HG03432 (cell line): ENCODE results near the gene SULT1C3.
"Not testable (repeated sequence)": the region's sequence is repeated elsewhere in the genome, so short reads cannot be mapped to it uniquely, and the experiment has no call there.

Source experiments
- ATAC-seq: cut with Tn5 transposase; IDR thresholded peaks from one replicate; pipeline ENCODE4 v1.9.1; 2021; ENCODE audit warnings: mild to moderate bottlenecking, moderate library complexity; ENCODE audit not compliant: unreplicated experiment

SULT1C3 gene

GRCh38 chr2:108243566-108243965 lies 3.8 kb downstream of the SULT1C3 start:
- ATAC-seq = no peak

- no peak for ATAC-seq
Measured at GRCh38 chr2:108244667-108245414, 5.1 kb downstream of the SULT1C3 start.

GRCh38 chr2:108253106-108253505 lies 13.3 kb downstream of the SULT1C3 start:
- no peak for ATAC-seq

DNA sequence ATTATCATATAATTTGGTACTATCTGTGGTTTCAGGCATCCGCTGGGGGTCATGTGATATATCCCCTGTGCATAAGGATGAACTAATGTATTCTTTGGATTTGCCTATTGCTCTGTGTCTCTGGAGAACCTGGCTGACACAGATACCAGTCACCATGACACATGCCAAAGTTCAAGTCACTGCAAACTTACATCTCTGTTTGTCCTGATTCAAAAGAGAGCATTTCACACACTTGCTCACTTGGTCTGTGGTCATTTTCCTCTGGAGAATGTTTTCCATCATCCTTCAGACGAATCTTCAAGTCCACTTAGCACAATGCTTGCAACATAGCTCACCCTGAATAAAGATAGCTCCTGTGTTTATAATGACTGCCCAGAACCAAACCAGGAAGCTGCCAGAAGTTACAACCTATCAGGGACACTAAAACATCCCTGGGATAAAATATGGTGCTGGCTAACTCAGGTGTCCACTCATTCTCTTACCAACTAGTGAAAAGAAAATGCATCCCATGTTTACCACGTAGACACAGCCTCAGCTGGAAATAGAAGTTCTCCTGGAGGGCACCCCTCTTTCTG lies 18.1 kb downstream of the SULT1C3 start:
- no peak for ATAC-seq

GRCh38 chr2:108260773-108261172 lies 21.0 kb downstream of the SULT1C3 start:
- ATAC-seq = no peak

GRCh38 chr2:108262036-108262435 lies 22.3 kb downstream of the SULT1C3 start:
- ATAC-seq = no peak

DNA sequence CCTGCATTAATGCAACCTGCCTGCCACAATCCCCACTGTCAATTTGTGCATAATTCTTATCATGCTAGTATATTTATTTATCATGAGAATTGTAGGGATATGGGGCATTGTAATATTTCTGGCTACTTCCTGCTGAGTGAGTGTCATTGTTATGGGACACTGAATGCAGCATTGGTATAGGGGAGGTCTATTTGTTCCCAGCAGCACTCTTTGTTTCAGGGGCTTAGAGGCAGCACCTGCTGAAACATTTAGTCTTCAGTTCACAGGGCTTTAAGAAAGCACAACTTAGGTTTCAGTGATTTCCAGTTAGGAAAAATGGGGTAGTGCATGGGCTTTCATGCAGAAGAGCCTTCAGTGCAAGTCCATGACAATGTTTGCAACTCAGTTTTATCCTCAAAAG lies 23.6 kb downstream of the SULT1C3 start:
- ATAC-seq = no peak

DNA sequence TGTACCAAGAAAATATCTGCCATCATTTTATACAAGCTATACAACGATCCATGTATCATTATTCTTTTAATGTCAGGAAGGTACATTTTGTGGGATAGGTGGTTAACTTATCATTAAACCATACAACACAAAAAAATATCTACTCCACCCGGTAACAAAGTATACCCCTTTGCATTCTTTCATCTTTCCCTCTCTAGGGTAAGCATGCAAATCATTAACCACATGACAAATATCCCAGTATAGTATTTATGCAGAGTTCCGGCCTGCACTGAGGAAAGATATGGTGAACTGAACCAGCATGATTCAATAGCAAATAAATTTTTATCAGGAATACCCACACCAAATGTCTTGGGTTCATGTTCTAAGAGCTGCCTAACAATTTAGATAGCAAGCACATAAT lies 26.4 kb downstream of the SULT1C3 start:
- no peak for ATAC-seq

DNA sequence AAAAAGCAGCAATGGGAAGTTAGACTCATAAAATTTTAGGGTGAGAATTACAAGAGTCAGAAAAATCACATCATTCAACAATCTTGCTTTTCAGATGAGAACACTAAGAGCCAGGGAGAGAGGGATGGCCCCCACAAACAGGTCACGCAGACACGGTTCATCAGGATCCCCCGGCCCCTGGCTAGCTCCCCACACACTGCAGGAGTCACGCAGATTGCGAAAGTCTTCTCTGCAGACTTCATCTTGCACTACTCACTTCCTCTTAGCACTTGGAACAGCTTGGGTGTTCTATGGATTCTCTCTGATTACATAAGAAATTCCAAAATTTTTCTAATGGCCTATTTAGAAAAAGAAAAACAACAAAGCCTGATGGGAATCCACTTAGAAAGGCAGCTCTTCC lies 27.3 kb downstream of the SULT1C3 start:
- ATAC-seq = no peak

DNA sequence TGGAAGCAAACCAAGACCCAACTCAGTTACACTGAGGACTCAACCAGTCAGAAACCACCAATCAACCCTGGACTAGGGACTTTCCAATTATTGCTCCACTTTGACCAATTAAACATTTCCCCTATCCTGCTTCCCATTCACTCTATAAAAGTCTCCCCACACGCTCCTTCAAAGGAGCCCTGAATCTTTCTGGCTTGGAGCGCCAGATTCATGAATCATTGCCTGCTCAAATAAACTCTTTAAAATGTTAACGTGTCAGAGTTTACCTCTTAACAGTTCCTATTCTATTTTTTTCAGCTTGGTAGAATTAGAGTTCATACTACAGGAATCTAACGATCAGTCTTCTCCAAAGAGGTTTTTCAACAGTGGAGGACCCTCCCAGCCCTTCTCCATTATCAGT lies 28.2 kb downstream of the SULT1C3 start:
- ATAC-seq = no peak

- no peak for ATAC-seq
Measured at GRCh38 chr2:108270346-108270745, 30.6 kb downstream of the SULT1C3 start.

DNA sequence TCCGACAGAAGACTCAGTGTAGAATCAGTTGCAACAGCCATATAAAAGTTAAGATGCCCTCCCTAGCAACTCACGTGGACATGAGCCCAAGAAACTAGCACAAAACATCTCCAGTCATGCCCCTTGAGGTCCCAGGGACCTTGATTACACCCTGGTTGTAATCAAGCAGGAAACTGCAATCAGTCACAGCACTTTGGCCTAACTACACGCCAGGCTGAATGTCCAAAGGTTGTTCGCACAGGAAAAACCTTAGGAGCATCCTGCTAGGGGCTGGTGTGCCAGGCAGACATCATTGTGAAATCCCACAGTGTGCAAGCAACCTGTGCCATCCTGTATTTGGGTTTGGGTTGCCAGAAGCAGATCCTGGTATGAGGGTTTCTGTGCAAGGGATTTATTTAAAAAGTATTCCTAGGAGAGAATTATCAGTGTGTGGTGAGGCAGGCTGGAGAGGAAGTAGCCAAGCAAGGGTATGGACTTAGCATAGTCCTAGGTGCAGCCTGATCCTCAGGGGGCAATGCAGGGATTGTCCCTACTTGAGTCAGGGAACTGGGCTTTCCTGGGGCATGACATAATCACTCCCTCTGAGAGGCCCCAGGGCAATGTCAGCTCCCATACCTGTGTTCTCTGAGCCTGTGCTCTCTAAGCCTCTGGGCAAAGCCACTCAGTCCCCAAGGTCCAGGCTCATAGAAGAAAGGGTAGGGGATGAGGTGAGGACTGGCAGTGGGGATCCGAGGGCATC lies 31.2 kb downstream of the SULT1C3 start:
- no peak for ATAC-seq

GRCh38 chr2:108271691-108272253 lies 32.0 kb downstream of the SULT1C3 start:
- no peak for ATAC-seq

DNA sequence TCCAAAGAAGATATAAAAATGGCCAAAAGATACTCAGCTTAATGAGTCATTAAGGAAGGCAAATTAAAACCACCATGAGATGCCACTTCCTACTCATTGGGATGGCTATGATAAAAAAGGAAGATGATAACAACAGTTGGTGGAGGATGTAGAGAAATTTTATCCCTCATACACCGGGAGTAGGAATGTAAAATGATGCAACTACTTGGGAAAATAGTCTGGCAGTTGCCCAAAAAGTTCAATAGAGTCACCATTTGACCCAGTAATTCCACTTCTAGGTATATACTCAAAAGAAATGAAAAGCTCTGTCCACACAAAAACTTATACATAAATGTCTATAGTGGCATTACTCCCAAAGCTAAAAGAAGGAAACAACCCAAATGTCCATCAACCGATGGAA lies 38.9 kb downstream of the SULT1C3 start:
- ATAC-seq = no peak

- no peak for ATAC-seq
Measured at GRCh38 chr2:108279468-108279867, 39.7 kb downstream of the SULT1C3 start.

GRCh38 chr2:108280466-108280865 lies 40.7 kb downstream of the SULT1C3 start:
- no peak for ATAC-seq

- not testable (repeated sequence) for ATAC-seq
Measured at GRCh38 chr2:108284566-108284965, 44.8 kb downstream of the SULT1C3 start.

GRCh38 chr2:108285616-108286015 lies 45.8 kb downstream of the SULT1C3 start:
- no peak for ATAC-seq

DNA sequence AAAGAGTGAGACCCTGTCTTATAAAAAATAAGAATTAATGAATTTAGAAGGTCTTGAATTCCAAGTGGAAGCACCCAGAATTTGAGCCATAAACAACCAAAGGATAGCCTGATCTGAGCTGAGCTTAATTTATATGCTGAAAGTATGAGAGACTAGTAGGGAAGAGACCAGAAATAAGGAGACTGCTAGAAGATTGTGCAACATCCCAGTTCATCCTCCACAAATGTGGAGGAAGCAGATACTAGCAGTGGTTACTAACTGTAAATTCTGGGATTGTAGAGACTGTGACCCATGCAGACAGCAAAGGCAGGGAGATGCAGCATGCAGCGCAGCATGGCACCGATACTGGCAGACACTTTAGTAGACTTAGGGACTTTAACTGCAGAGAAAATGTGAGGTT lies 47.4 kb downstream of the SULT1C3 start:
- no peak for ATAC-seq

DNA sequence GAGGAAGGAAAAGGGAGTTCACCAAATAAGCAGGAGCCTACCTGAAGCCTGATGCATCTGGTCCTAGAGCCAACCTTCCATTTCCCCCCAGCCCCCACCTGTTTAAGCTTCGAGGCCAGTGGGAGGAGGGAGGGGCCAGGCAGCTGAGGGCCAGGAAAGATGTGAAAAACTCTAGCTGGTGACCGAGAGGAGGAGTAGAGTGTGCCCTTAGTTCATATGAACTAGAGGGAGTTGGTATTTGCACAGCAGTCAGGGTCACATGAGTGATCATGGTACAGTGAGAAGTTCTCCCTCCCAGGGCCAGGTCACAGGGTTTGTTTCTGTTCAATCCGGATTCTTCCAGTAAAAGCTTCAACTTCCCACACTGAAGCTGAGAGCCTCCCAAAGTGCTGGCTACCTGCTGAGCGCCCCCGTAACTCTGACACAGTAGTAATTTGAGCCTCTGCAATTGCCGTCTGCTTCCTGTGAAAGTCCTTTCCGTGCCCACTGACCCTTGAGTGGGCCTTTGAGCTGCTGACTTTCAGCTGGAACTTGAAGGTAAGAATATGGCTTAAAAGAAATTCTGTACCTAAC lies 48.9 kb downstream of the SULT1C3 start, which contains the start of gene SULT1C2:
Gene SULT1C2, plus strand, starts transcription at position 362 of the 573 bp plus-strand sequence. CDS start 4,773 bp downstream, outside the sequence.
- ATAC-seq = no peak

- ATAC-seq = no peak
Measured at GRCh38 chr2:108293850-108294249, 54.1 kb downstream of the SULT1C3 start.
